CMK (cell line): ENCODE results near the gene ZNF2.
A peak's percentile ranks its signal among the peaks of the same experiment; 100 is the strongest.

Experiments
- DNase-seq: peaks from one replicate; pipeline ENCODE4 v3.0.0-alpha.2; 2010; ENCODE audit warnings: low read depth

Gene ZNF2

GRCh38 chr2:95206096-95206495, 40.5 kb downstream of the ZNF2 start:
- DNase-seq = no peak

- peak; percentile 54 for DNase-seq
These were observed 41.7 kb downstream of the ZNF2 start, which contains the start of gene ZNF892 for GRCh38 chr2:95207111-95207961. ZNF892 (plus strand) TSS chr2:95207521; CDS start chr2:95207816, 295 bp downstream.

- DNase-seq = no peak
These were observed 42.5 kb downstream of the ZNF2 start for GRCh38 chr2:95208106-95208505.

- no peak for DNase-seq
These were observed 49.5 kb downstream of the ZNF2 start for GRCh38 chr2:95215018-95215612.

GRCh38 chr2:95220449-95220848, 54.8 kb downstream of the ZNF2 start:
- DNase-seq = no peak

GRCh38 chr2:95225658-95226057, 60.0 kb downstream of the ZNF2 start:
- DNase-seq = no peak

GRCh38 chr2:95231723-95232122, 66.1 kb downstream of the ZNF2 start:
- DNase-seq = peak; percentile 8

GRCh38 chr2:95232232-95232631, 66.6 kb downstream of the ZNF2 start:
- no peak for DNase-seq
